GM11168 (cell line): Measurements from ENCODE around the gene FOXP1.

ENCODE experiments used
- in situ Hi-C: fragments of 300-500 bp; cut with MboI; formaldehyde crosslinking; loops from one replicate; pipeline ENCODE4 v1.12.0; 2022; ENCODE audit warnings: low sequenced_read_pairs; ENCODE audit not compliant: unreplicated experiment

FOXP1 gene

GRCh38 chr3:71513081-71513480 is 70.4 kb downstream of the FOXP1 start:
- in situ Hi-C loops, result no loop called here

- in situ Hi-C loops, result no loop called here
Measured at GRCh38 chr3:71512544-71512943, 71.0 kb downstream of the FOXP1 start.

GRCh38 chr3:71512000-71512399 is 71.5 kb downstream of the FOXP1 start:
- in situ Hi-C loops, result no loop called here

- in situ Hi-C loops, result no loop called here
Measured at GRCh38 chr3:71511446-71511845, 72.1 kb downstream of the FOXP1 start.

- in situ Hi-C loops, result no loop called here
Measured at GRCh38 chr3:71511037-71511436, 72.5 kb downstream of the FOXP1 start.

GRCh38 chr3:71510510-71510909 is 73.0 kb downstream of the FOXP1 start:
- in situ Hi-C loops, result no loop called here

GRCh38 chr3:71509066-71509465 is 74.5 kb downstream of the FOXP1 start:
- in situ Hi-C loops, result no loop called here

GRCh38 chr3:71505767-71506350 is 77.7 kb downstream of the FOXP1 start:
- in situ Hi-C loops, result no loop called here

GRCh38 chr3:71504250-71505036 is 79.1 kb downstream of the FOXP1 start:
- in situ Hi-C loops, result no loop called here

GRCh38 chr3:71503525-71504249 is 79.8 kb downstream of the FOXP1 start:
- in situ Hi-C loops, result no loop called here

- in situ Hi-C loops, result no loop called here
Measured at GRCh38 chr3:71502066-71502625, 81.4 kb downstream of the FOXP1 start.

- in situ Hi-C loops, result no loop called here
Measured at GRCh38 chr3:71500696-71501095, 82.8 kb downstream of the FOXP1 start.

GRCh38 chr3:71499227-71499876 is 84.2 kb downstream of the FOXP1 start:
- in situ Hi-C loops, result no loop called here

GRCh38 chr3:71498543-71498942 is 85.0 kb downstream of the FOXP1 start:
- in situ Hi-C loops, result no loop called here

GRCh38 chr3:71497971-71498444 is 85.5 kb downstream of the FOXP1 start:
- in situ Hi-C loops, result no loop called here

GRCh38 chr3:71497367-71497897 is 86.1 kb downstream of the FOXP1 start:
- in situ Hi-C loops, result no loop called here

GRCh38 chr3:71495708-71496472 is 87.6 kb downstream of the FOXP1 start:
- in situ Hi-C loops, result no loop called here

GRCh38 chr3:71494212-71494611 is 89.3 kb downstream of the FOXP1 start:
- in situ Hi-C loops, result no loop called here

- in situ Hi-C loops, result no loop called here
Measured at GRCh38 chr3:71492974-71493771, 90.4 kb downstream of the FOXP1 start.
